Measurements from ENCODE around the gene SF3B4.

DNA sequence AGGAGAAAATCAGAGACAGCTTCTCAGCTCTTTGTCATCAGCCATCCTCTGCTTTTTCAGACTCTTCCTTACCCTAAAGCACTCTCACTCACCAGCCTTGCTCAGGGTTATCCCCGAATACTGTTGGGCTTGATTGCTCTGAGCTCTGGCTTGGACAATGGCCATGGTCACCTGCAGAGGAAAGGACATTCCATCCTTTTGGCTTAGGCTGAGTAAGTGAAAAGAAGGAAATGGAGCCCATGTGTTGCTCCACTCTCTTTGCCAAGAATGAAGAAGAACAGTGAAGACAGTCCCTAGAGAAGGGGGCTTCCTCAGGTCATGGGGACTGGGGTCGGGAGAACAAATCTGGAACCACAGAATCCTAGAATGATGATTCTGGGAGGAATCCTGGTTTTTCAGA is 6.8 kb upstream of the SF3B4 start:
- TF ChIP-seq POLR2A (IDR thresholded peaks at IDR 0.05) (no peak), POLR2AphosphoS5 (IDR thresholded peaks at IDR 0.05) (no peak)
- TF ChIP-seq, protein P1, sequence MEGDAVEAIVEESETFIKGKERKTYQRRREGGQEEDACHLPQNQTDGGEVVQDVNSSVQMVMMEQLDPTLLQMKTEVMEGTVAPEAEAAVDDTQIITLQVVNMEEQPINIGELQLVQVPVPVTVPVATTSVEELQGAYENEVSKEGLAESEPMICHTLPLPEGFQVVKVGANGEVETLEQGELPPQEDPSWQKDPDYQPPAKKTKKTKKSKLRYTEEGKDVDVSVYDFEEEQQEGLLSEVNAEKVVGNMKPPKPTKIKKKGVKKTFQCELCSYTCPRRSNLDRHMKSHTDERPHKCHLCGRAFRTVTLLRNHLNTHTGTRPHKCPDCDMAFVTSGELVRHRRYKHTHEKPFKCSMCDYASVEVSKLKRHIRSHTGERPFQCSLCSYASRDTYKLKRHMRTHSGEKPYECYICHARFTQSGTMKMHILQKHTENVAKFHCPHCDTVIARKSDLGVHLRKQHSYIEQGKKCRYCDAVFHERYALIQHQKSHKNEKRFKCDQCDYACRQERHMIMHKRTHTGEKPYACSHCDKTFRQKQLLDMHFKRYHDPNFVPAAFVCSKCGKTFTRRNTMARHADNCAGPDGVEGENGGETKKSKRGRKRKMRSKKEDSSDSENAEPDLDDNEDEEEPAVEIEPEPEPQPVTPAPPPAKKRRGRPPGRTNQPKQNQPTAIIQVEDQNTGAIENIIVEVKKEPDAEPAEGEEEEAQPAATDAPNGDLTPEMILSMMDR (IDR thresholded peaks at IDR 0.05), result no peak
